A172 (cell line): Measurements from ENCODE around the gene CPSF2. TPM values are rescaled to one million over a fixed set of nuclear protein-coding genes. Genes with fewer than 3 reads are reported as not detected.
"Not testable (repeated sequence)": the region's sequence is repeated elsewhere in the genome, so short reads cannot be mapped to it uniquely, and the experiment has no call there.

ENCODE experiments used
- DNase-seq: peaks from one replicate; pipeline ENCODE4 v3.0.0-alpha.2; 2015; ENCODE audit warnings: low spot score
- total RNA-seq: library from RNA; depleted of rRNA; stranded (reverse); fragments of >200 nt; shearing (Covaris generic); gene quantifications from 2 replicates; pipeline ENCODE4 v1.2.3, GENCODE V29; 2014

CPSF2 gene
- total RNA-seq, 1 experiment from 2014 or later = 36.7 TPM

DNA sequence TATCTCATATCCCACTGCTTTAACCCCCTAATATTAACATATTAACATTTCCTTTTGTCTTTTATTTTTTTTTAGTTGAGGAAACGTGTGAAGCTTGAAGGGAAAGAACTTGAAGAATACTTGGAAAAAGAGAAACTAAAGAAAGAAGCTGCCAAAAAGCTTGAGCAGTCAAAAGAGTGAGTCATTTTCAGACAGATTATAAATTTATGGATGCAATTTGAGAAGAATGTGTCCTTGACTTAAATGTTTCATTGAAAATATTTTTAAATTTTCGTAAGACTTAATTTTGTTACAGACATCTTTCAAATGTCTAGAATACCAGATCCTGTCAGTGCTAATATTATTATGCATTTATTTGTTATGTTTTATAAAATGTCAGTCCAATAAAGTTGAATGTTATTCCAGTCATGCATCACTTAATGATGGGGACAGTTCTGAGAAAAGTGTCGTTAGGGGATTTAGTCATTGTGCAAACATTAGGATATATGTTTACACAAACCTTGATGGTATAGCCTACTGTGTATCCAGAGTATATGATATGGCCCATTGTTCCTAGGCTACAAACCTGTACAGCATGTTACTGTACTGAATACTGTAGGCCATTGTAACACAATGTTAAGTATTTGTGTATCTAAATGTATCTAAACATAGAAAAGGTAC lies 32.6 kb downstream of the CPSF2 start:
- DNase-seq = no peak

DNA sequence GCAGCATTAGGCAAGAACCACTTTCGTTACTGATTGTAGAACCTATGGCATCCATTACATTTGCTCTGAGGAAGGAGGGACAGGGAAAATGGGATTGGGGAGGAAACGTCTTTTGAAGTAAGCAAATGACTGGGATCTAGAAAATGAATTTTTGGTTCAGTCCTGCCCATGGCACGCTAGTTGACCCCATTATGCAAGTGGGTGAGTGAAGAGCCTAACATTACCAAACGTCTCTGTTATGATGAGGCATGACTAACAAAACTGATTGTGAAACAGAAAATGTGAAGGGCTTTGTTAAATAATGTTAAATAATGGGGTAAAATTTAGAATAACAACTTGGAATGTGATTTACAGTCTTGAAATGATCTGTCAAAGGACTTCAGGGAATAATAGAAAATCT lies 38.9 kb downstream of the CPSF2 start:
- no peak for DNase-seq

DNA sequence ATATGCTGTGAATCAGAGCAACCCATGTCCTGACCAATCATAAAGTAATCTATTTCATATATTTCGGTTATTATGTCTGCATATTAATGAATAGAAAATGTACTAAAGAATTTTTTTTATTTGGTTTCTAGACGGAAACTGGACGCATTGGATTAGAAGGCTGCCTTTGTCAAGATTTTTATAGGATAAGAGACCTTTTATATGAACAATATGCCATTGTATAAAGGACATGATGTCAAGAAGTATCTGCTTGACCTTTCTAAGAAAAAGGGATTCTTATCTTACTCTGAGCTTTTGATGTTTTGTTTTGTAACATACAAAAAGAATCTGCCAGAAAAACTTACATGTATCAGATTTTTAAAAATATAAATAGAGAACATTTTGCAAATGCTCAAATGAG lies 39.8 kb downstream of the CPSF2 start:
- DNase-seq = no peak

DNA sequence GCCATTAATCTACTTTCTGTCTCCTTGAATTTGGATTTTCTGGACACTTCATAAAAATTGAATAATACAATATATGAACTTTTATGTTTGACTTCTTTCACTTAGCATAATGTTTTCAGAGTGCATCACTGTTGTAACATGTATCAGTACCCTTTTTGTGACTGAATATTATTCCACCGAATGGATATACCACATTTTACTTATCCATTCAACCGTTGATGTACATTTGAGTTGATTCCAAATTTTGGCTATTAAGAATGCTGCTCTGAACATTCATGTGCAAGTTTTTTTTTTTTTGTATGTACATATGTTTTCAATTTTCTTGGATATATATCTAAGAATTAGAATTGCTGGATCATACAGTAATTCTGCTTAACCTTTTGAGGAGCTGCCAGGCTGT lies 43.2 kb downstream of the CPSF2 start:
- no peak for DNase-seq

DNA sequence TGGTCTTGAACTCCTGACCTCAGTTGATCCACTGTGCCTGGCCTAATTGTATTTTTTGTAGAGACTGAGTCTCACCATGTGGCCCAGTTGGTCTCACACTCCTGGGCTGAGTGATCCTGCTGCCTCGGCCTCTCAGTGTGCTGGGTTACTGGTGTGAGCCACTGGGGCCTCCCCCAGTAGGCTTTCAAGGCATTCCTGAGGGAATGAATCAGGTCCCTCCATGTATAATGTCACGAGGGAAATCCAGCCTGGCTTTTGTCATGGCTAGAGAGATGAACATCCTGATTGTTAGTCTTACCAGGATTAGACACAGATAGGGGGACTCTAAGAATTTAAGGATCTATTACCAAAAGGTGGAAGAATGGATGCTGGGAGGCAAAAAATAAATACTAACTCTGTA lies 51.9 kb downstream of the CPSF2 start:
- DNase-seq = peak; percentile 1

DNA sequence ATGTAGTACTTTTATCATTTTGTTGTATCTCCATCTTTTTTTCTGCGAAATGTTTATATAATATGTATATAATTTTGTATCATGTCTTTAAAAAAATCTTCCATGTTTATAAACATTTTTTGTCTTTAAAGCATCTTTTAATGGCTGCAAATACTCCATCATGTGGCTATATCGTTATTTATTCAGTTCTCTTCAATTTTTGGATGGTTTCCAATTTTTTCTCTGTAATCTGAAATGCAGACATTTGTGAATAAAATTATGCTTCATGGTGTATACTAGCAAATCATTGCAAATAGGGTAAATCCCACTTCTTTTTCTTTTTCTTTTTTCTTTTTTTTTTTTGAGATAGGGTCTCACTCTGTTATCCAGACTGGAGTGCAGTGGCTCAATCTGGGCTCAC lies 54.0 kb downstream of the CPSF2 start:
- DNase-seq = no peak

DNA sequence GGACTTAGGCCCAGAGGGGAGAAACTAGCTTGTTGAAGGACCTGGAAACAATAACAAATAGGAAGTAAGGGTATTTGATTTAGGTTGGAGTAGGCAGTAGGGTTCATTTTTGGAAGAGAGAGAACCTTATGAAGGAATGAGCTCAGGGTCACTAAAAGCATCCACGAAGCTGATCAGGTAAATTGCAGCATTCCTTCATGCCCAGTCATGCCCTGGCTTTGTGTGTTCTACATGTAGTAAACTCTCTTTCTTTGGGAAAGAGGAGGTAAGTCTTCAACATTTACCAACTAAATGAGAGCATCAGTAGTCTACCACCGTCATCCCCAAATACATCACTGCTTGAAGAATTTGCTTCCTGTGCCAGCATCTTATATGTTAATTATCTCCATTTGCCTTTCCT lies 54.7 kb downstream of the CPSF2 start:
- DNase-seq = no peak

DNA sequence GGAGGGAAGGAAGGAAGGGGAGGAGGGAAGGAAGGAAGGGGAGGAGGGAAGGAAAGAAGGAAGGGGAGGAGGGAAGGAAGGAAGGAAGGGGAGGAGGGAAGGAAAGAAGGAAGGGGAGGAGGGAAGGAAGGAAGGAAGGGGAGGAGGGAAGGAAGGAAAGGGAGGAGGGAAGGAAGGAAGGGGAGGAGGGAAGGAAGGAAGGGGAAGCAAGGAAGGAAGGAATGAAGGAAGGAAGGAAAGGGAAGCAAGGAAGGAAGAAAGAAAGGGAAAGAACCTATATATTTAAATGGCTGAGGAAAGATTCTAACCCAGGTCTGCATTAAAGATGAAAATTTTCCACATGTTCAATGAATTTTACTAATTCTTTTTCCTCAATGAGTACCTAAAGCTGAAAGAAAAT lies 57.4 kb downstream of the CPSF2 start:
- DNase-seq = not testable (repeated sequence)

DNA sequence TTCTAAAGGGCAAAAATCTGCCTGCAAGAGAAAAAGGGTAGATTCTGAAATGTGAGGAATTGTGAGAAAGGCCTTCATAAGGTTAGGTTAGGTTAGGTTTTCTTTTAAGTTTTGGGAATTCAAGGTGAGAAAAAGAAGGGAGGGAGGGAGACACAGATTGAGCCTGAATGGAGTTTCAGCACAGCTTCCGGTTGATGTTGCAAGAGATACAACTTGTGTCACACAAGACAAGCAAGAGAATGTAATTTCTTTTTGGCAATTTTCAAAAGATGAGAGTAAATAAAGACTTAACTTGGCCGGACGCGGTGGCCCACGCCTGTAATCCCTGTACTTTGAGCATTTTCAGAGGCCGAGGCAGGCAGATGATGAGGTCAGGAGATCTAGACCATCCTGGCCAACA lies 63.8 kb downstream of the CPSF2 start:
- DNase-seq = no peak

DNA sequence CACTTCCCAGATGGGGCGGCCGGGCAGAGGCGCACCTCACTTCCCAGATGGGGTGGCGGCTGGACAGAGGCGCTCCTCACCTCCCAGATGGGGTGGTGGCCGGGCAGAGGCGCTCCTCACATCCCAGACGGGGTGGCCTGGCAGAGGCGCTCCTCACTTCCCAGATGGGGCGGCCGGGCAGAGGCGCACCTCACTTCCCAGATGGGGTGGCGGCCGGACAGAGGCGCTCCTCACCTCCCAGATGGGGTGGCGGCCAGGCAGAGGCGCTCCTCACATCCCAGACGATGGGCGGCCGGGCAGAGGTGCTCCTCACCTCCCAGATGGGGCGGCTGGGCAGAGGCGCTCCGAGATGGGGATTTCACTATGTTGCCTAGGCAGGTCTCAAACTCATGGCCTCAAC lies 65.8 kb downstream of the CPSF2 start:
- DNase-seq = not testable (repeated sequence)

DNA sequence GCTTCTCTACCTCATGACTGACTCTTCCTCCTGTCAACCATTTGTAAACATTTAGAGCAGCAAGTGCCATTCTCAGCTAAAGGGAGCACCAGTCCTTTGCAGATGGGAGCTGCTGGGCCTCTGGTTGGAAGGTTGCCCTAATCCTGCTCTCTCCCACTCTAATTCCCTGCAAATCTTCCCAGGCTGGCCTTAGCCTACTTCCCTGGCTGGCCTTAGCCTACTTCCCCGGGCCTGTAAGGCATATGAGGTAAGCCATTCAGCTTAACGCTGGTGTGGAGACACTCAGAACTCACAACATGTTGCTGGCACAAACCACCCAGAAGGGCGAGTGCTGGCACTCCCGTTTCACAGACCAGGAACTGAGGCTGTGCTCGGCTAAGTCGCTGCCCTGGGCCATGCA lies 69.0 kb downstream of the CPSF2 start:
- DNase-seq = no peak

DNA sequence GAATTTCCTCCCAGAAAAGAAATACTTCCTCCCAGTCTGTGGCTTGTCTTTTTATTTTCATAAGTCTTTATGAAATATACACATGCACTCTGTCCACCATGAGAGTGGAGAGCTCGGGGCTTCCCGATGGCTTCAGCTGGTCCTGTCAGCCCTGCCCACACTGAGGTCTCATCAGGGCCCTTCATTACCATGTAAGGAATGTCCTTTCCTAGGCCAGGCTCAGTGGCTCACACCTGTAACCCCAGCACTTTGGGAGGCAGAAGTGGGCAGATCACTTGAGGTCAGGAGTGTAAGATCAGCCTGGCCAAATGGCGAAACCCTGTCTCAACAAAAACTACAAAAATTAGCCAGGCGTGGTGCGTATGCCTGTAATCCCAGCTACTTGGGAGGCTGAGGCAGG lies 77.0 kb downstream of the CPSF2 start:
- no peak for DNase-seq

DNA sequence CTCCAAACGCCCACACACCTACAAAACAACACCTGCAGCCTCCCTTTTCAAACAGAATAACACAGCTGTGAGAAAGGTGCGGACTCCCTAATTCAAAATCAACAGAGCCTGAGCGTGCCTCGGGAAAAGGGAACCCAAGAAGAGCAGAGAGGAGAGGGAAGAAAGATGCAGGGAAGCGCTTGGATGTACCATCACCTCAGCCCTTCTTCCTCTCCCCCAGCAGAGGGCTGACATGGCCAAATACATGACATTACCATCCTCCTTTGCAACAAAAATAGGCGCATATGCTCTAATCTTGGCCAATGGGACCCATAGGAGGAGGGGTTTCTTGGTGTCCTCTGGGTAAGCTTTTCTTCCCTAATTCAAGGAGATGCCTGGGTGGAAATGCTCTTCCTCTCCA lies 78.0 kb downstream of the CPSF2 start:
- no peak for DNase-seq

DNA sequence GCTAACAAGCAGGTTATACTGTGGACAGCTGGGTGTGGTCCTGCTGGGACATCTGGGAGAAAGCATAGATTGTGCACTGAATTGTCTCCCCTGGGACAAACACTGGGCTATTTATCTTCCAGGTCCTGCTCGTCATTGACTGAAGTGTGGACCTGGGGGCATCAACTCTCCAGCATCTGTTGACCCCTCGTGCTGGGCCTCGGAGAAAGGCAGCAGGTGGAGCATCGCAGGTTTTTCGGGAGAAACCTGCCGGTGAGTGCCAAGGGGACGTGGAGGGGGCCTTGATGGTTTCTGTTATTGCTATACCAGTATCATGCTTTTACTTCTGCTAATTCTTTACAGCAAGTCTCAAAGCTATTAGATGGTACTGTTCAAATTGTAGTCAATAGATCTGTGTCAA lies 81.3 kb downstream of the CPSF2 start:
- DNase-seq = no peak

DNA sequence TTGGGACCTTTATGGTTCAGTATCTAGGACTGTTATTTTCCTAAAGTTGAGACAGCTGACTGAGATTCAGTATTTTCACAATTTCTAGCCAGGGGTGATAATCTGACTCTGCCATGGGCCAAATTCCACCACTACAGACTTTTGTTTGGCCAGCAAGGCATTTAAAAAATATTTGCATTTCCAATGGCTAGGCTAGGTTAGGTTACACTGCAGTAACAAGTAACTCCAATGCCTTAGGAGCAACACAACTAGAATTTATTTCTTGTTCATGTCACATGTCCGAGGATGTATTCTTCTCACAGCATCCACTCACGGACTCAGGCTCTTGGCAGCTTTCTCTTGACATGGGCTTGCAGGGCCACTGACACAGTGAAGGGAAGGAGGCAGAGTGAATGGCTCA lies 83.0 kb downstream of the CPSF2 start:
- no peak for DNase-seq

DNA sequence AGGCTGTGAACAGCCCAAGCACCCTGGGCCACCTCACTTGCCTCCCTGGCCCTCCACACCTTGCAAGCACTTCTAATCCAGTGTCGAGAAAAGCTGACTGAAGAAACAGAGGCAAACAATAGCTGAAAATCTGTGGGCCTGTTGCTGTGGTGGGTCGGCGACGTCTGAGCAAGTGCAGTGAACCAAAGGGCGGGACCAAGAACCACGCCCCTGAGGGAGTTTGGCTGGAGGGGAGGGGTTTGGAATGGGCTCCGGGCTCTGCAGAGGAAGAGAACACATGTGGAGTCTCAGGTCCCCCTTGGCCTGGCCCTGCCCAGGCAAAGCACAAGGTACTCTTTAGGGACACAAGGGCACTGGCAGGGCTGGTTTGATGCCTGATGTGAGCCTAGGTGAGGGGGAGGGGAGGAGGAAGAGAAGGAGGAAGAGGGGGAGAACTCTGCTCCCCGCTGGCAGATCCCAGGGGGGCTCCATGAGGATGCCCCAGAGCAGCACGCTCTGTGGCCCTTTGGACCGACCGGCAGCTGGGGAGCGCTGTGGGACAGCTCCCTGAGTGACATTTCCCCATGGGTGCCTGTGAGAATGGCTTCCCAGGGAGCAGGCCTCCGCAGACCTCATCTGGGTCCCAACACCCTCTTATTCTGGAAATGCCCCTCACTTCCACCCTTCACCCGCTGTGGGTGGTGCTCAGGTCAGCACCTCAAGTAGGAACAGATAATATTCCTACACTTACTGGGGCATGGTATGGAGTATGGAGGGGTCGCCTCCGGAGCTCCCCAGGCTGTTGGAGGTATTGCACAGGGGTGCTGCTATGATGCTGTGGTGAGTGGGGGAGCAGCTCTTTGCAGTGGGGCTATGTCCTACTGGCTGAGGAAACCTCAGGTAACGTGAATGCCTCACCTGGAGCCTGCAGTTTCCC lies 85.5 kb downstream of the CPSF2 start:
- no peak for DNase-seq

DNA sequence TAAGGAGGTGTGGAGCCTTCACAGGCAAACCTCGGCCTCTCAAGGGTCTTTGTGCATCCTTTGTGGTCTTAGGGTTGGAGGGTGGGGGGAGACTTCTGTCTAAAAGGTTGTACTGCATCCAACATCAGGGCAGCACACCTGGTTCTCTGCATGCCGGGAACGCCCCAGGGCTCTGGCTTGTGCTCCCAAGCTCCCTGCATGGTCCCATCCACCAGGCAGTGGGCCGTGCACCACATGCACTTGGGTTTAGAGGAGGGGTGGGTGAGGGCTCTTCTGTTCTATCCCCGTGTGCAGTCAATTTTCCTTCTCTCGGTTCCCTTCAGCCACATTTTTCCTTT lies 86.1 kb downstream of the CPSF2 start:
- DNase-seq = no peak

DNA sequence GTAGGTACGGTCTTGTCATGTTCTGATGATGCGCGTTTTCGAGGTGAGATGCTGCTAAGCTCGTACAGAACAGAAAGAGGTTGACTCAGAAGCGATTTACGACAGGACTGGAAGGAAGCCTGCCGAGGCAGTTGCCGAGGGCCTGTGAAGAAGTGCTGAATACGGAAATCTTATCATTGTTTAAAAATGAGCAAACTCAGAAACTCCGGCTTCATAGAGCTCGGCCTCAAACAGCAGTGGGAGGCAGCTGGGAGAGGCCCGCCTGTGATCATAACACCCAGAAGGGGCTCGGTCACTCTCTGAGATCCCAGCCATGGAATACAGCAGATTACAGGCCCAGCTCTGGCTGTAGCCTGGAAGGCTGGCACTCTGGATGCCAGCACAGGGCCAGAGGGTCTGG lies 87.4 kb downstream of the CPSF2 start:
- DNase-seq = no peak

DNA sequence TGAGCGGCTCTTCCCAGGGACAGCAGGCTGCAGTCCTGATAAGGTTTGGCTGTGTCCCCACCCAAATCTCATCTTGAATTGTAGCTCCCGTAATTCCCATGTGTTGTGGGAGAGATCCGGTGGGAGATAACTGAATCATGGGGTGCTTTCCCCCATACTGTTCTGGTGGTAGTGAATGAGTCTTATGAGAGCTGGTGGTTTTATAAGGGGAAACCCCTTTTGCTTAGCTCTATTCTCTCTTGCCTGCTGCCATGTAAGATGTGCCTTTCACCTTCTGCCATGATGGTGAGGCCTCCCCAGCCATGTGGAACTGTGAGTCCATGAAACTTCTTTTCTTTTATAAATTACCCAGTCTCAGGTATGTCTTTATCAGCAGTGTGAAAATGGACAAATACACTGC lies 91.4 kb downstream of the CPSF2 start:
- DNase-seq = not testable (repeated sequence)

DNA sequence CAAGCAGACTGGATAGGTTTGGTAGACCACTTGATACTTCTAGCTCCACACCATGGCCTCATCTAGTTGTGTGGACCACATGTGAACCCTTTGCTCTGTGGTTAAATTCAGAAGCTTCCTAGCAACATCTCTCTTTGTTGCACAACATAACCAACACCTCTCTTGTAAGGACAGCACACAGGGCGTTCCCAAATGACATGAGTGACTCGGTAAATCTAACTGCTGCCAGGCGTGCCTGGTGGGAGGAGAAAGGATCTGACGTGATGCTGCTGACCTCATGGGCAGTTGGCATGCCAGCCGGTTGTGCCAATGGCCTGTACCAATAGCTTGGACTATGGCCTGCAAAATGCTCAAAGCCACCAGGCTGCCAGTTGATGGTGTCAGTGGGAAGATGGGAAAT lies 93.8 kb downstream of the CPSF2 start:
- DNase-seq = peak; percentile 1

DNA sequence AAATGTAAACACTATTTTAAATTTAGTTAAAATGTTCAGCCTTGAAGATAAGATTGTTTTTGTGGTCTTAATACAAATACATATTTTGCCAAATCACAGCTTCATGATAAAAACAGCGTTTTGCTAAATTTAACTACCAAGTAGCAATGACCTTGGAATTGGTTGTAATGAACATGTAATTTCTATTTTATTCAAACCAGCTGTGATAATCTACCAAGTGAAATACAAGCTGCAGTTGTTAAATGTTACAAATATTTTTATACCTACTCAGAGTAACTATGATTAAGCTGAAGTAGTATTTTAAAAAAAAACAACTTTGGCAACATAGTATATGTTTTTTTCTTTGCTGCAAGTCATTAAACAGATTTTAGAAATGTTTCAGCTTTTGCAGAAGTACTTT lies 96.2 kb downstream of the CPSF2 start:
- DNase-seq = no peak
